ENCODE data around the gene ALDH1A2.

DNA sequence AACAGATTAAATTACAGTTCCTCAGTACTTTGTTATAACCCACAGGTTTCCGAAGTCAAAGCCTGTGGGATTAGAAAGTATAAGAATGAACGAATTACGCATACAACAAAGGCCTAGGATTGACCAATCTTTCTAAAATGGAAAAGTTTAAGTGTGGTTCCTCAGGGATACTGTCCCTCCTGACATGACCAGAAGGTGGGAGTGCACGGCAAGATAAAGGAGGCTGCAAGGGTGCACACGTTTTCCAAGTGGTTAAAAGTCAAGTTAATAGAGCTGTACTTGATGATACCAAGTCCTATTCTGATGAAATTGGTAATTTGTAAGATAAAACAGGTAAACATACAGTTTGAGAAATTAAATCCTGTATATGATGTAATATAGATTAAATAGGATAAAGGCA, 96.2 kb downstream of the ALDH1A2 start:
- TF ChIP-seq POLR2A (IDR thresholded peaks at IDR 0.05; ENCODE audit: low read depth, low read length) (no peak), POLR2AphosphoS5 (IDR thresholded peaks at IDR 0.05; ENCODE audit: low read depth, low read length) (no peak)

All from GM12892 (cell line).